Mesothelial cell of epicardium (in vitro differentiated cells): ENCODE data around the gene LY6G6D. TPM values are rescaled to one million over a fixed set of nuclear protein-coding genes. Genes with fewer than 3 reads are reported as not detected.
A peak's percentile ranks its signal among the peaks of the same experiment; 100 is the strongest.

ENCODE experiments used
- DNase-seq, 2 experiments: peaks; one replicate each; pipeline ENCODE4 v3.0.0; 2021; ENCODE audit warnings: low spot score in 2 of 2; ENCODE audit not compliant: unreplicated experiment in 2 of 2
- H3K27ac Mint-ChIP-seq: 2 replicates; pipeline ENCODE4 v1.8.0; 2021; ENCODE audit warnings: mixed read lengths
- H3K27me3 Mint-ChIP-seq: 2 replicates; pipeline ENCODE4 v1.8.0; 2021; ENCODE audit warnings: low read depth, mixed read lengths
- H3K36me3 Mint-ChIP-seq: 2 replicates; pipeline ENCODE4 v1.8.0; 2021; ENCODE audit warnings: mixed read lengths
- H3K4me1 Mint-ChIP-seq: 2 replicates; pipeline ENCODE4 v1.8.0; 2021; ENCODE audit warnings: mixed read lengths
- H3K4me3 Mint-ChIP-seq: 2 replicates; pipeline ENCODE4 v1.8.0; 2021; ENCODE audit warnings: mild to moderate bottlenecking, moderate library complexity, mixed read lengths
- H3K9me3 Mint-ChIP-seq: 2 replicates; pipeline ENCODE4 v1.8.0; 2021; ENCODE audit warnings: mixed read lengths
- total RNA-seq: library from RNA; stranded (reverse); gene quantifications from 3 replicates; pipeline ENCODE4 v1.2.1, GENCODE V29; 2021
- TF ChIP-seq, protein P1 (sequence below): fragments of 200-600 bp; sonication (generic); IDR thresholded peaks from one replicate; pipeline ENCODE4 v1.5.0; 2021; ENCODE audit warnings: antibody characterized with exemption; ENCODE audit not compliant: unreplicated experiment

Gene LY6G6D
- total RNA-seq, 1 donor from 2014 or later: 0.67 TPM

DNA sequence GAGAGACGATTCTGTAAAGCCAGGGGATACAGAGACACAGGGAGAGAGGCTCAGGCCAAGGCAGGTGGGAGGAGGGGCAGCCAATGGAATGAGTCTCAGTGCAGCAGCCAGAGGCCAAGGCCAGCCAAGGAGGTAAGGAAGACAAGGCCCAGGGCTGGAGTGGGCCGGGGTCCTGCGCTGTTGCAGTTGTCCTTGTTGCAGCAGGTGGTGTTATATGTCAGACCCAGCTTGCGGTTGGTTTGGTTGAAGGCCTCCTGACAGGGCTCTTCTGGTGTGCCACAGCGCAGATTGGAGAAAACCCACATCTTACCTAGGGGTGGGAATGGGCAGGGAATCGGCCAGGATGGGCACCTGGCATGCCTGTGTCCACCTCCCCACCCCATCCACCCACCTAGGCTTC, 3.9 kb downstream of the LY6G6D start:
- Mint-ChIP-seq H3K27me3 (no peaks in the 10 kb centered on the region), H3K36me3 (peaks cover 1% of the 10 kb centered on the region), H3K27ac (peak overlapping the region; percentile 81), H3K4me3 (no peak overlapping the region), H3K4me1 (peaks cover 35% of the 10 kb centered on the region), H3K9me3 (no peaks in the 10 kb centered on the region)
- TF ChIP-seq, protein P1, sequence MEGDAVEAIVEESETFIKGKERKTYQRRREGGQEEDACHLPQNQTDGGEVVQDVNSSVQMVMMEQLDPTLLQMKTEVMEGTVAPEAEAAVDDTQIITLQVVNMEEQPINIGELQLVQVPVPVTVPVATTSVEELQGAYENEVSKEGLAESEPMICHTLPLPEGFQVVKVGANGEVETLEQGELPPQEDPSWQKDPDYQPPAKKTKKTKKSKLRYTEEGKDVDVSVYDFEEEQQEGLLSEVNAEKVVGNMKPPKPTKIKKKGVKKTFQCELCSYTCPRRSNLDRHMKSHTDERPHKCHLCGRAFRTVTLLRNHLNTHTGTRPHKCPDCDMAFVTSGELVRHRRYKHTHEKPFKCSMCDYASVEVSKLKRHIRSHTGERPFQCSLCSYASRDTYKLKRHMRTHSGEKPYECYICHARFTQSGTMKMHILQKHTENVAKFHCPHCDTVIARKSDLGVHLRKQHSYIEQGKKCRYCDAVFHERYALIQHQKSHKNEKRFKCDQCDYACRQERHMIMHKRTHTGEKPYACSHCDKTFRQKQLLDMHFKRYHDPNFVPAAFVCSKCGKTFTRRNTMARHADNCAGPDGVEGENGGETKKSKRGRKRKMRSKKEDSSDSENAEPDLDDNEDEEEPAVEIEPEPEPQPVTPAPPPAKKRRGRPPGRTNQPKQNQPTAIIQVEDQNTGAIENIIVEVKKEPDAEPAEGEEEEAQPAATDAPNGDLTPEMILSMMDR: no peak
- no peak for DNase-seq

DNA sequence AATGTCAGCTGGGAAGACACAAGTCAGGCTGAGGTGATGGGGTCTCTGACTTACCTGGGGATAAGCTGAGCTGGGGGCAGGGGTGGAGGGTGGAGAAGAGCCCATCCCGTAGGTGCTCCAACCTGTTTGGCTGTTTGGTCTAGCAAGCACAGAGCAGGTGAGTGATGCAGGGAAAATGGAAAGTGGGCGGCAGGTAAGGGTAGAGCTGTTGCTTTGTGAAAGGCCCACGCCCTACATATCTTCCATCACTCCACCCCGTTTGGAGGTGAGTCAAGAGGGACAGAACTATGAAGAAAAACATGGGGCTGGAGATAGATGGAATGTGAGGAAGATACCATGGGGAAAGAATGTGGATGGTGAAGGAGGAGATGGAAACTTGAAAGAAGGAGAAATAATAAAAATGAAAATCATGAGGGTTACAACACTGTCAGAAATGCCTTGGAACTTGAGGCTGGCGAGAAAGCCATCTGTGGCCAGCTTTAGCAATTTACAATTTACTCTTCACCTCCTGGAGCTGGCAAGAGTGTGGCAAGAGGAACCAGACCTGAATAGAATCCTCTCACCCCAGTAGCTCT, 5.1 kb downstream of the LY6G6D start:
- H3K27me3 Mint-ChIP-seq: no peaks in the 10 kb centered on the region
- H3K4me3 Mint-ChIP-seq: no peak overlapping the region
- no peak for DNase-seq
- no peaks in the 10 kb centered on the region for H3K9me3 Mint-ChIP-seq
- TF ChIP-seq, protein P1: no peak
- peaks cover 5% of the 10 kb centered on the region for H3K36me3 Mint-ChIP-seq
- H3K27ac Mint-ChIP-seq: peak overlapping the region; percentile 44
- peaks cover 26% of the 10 kb centered on the region for H3K4me1 Mint-ChIP-seq

DNA sequence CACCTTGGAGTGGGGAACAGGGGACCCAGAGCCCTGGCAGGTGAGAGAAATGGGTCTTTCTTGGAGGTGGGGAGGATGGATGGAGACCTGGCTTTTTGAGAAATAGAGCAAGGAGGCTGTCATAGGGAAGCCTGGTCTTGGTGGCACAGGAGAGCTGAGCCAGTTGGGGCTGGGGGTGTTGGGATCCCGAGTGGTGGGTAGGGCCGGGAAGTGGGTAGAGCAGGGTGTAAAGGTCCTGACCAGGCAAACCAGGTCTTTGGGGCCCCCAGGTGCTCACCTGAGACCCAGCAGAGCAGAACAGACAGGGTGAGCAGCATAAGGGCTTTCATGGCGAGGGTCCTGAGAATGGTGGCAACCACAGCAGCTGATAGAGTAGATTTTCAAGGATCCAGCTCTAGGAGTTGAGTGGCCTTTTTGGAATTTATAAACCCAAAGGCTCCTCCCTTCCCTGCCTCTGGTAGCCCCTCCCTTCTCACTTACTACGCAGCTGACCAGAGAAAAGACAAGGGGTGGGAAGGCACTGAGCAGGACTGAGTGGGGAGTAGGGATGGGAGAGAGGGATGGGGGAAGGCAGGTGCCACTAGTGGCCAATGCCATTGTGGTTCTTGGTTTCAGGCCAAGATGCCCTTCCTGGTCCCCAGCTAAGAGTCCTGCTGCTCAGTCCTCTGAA, 6.3 kb downstream of the LY6G6D start, which contains the start of gene LY6G6C:
LY6G6C (minus strand) TSS at position 396 of the 670 bp plus-strand sequence; CDS start at position 329, 67 bp downstream.
- H3K27me3 Mint-ChIP-seq: no peaks in the 10 kb centered on the region
- H3K9me3 Mint-ChIP-seq: no peaks in the 10 kb centered on the region
- TF ChIP-seq, protein P1: no peak
- peaks cover 26% of the 10 kb centered on the region for H3K4me1 Mint-ChIP-seq
- H3K4me3 Mint-ChIP-seq: no peak within 1 kb of the TSS
- H3K27ac Mint-ChIP-seq: peak within 1 kb of the TSS; percentile 14
- no peak for DNase-seq
- peaks cover 15% of the 10 kb centered on the region for H3K36me3 Mint-ChIP-seq

DNA sequence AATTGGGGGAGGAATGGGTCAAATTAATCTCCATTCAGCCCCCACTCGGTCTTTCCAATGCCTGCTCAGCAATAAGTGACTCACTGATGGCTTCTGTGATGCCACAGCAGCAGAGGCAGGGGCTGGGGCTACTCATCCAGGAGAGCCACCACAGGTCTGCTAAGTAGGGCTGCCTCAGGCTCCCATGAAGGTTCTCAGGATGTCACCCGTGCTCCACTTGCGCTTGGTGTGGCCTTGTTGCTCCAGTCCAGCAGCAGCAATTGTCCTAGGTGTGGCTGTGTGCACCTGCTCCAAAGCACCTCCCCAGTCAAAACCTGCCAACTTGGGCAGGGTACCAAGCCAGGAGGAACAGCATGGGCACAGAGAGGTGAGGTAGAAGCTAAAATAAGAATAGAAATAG, 7.0 kb downstream of the LY6G6D start:
- peaks cover 26% of the 10 kb centered on the region for H3K4me1 Mint-ChIP-seq
- no peak overlapping the region for H3K4me3 Mint-ChIP-seq
- H3K27ac Mint-ChIP-seq: no peak overlapping the region
- no peaks in the 10 kb centered on the region for H3K9me3 Mint-ChIP-seq
- DNase-seq: no peak
- no peaks in the 10 kb centered on the region for H3K27me3 Mint-ChIP-seq
- TF ChIP-seq, protein P1: no peak
- peaks cover 21% of the 10 kb centered on the region for H3K36me3 Mint-ChIP-seq

DNA sequence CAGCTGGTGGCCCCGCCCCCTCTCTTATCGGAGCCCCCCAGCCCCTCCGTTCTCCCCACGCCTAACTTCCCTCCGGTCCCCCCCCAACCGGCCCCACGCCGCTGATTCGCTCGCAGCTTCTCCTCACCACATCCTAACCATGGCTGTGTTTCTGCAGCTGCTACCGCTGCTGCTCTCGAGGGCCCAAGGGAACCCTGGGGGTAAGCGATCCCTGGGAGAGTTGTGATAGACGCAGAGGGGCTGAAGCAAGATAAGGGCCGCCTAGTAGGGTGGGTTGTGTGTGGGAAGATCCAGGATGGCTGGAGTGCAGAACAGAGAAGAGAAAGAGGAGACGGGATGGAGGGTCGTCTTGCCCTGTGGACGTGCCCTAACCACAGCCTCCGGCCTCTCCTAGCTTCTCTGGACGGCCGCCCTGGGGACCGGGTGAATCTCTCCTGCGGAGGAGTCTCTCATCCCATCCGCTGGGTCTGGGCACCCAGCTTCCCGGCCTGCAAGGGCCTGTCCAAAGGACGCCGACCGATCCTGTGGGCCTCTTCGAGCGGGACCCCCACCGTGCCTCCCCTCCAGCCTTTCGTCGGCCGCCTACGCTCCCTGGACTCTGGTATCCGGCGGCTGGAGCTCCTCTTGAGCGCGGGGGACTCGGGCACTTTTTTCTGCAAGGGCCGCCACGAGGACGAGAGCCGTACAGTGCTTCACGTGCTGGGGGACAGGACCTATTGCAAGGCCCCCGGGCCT, 8.3 kb downstream of the LY6G6D start, which contains the start of gene MPIG6B:
MPIG6B (plus strand) TSS at position 129 of the 735 bp plus-strand sequence; CDS start at position 140, 11 bp downstream.
- TF ChIP-seq, protein P1: no peak
- H3K9me3 Mint-ChIP-seq: no peaks in the 10 kb centered on the region
- H3K36me3 Mint-ChIP-seq: peaks cover 28% of the 10 kb centered on the region
- H3K27ac Mint-ChIP-seq: peak within 1 kb of the TSS; percentile 47
- DNase-seq: no peak
- H3K4me3 Mint-ChIP-seq: no peak within 1 kb of the TSS
- H3K4me1 Mint-ChIP-seq: peaks cover 18% of the 10 kb centered on the region
- no peaks in the 10 kb centered on the region for H3K27me3 Mint-ChIP-seq
